GM23338 (cell line): ENCODE results near the gene FOXP1. TPM values are rescaled to one million over a fixed set of nuclear protein-coding genes. Genes with fewer than 3 reads are reported as not detected.

Source experiments
- ATAC-seq: fragments of 200-7000 bp; cut with Tn5 transposase; 3 replicates; pipeline ENCODE4 v1.9.1; 2020
- DNase-seq: peaks from one replicate; pipeline ENCODE4 v3.0.0-alpha.2; 2015; ENCODE audit warnings: low spot score
- H2AFZ ChIP-seq: fragments of 200-600 bp; sonication (generic); 2 replicates; pipeline ENCODE4 v1.8.0; 2016; ENCODE audit warnings: antibody characterized with exemption, mild to moderate bottlenecking, moderate library complexity
- H3F3A ChIP-seq: fragments of 200-600 bp; sonication (generic); replicated peaks from 2 replicates; pipeline ENCODE4 v1.8.0; 2017; ENCODE audit warnings: antibody characterized with exemption, mixed run types, low read depth
- H3K27ac ChIP-seq: fragments of 200-600 bp; sonication (generic); 2 replicates; pipeline ENCODE4 v1.6.1; 2016; ENCODE audit warnings: low read depth
- H3K27me3 ChIP-seq: fragments of 200-600 bp; sonication (generic); 2 replicates; pipeline ENCODE4 v1.8.0; 2016; ENCODE audit warnings: mild to moderate bottlenecking, mixed run types, moderate library complexity; ENCODE audit not compliant: insufficient read depth
- H3K36me3 ChIP-seq: fragments of 200-600 bp; sonication (generic); 2 replicates; pipeline ENCODE4 v1.8.0; 2016; ENCODE audit warnings: mild to moderate bottlenecking; ENCODE audit not compliant: insufficient read depth
- H3K4me1 ChIP-seq: fragments of 200-600 bp; sonication (generic); 2 replicates; pipeline ENCODE4 v1.8.0; 2016; ENCODE audit warnings: mild to moderate bottlenecking, moderate library complexity; ENCODE audit not compliant: insufficient read depth
- H3K4me2 ChIP-seq: fragments of 200-600 bp; sonication (generic); 2 replicates; pipeline ENCODE4 v1.7.1; 2017; ENCODE audit warnings: mixed run types
- H3K4me3 ChIP-seq: fragments of 200-600 bp; sonication (generic); 2 replicates; pipeline ENCODE4 v1.6.1; 2016; ENCODE audit warnings: mixed run types
- H3K79me2 ChIP-seq: fragments of 200-600 bp; sonication (generic); replicated peaks from 2 replicates; pipeline ENCODE4 v1.8.0; 2017; ENCODE audit warnings: mild to moderate bottlenecking; ENCODE audit not compliant: insufficient read depth
- H3K9me2 ChIP-seq: fragments of 200-600 bp; sonication (generic); 2 replicates; pipeline ENCODE4 v1.8.0; 2017; ENCODE audit not compliant: insufficient read depth
- H4K20me1 ChIP-seq: fragments of 200-600 bp; sonication (generic); replicated peaks from 2 replicates; pipeline ENCODE4 v1.8.0; 2017; ENCODE audit warnings: mild to moderate bottlenecking; ENCODE audit not compliant: insufficient read depth
- H3K27ac Mint-ChIP-seq: 2 replicates; pipeline ENCODE4 v1.8.0; 2020; ENCODE audit warnings: inconsistent platforms, mild to moderate bottlenecking, moderate library complexity, mixed read lengths
- H3K27me3 Mint-ChIP-seq: 3 replicates; pipeline ENCODE4 v1.8.0; 2022; ENCODE audit warnings: low read depth, mild to moderate bottlenecking, moderate library complexity, mixed read lengths, inconsistent platforms; ENCODE audit not compliant: insufficient read depth, poor library complexity
- H3K36me3 Mint-ChIP-seq: 3 replicates; pipeline ENCODE4 v1.8.0; 2021; ENCODE audit warnings: low read depth, mild to moderate bottlenecking, inconsistent platforms, moderate library complexity, mixed read lengths
- H3K4me1 Mint-ChIP-seq: 3 replicates; pipeline ENCODE4 v1.8.0; 2020; ENCODE audit warnings: mild to moderate bottlenecking, inconsistent platforms, mixed read lengths
- H3K4me3 Mint-ChIP-seq: 3 replicates; pipeline ENCODE4 v1.8.0; 2021; ENCODE audit warnings: moderate library complexity, mild to moderate bottlenecking, inconsistent platforms, mixed read lengths
- H3K9me3 Mint-ChIP-seq: 3 replicates; pipeline ENCODE4 v1.8.0; 2020; ENCODE audit warnings: moderate library complexity, mild to moderate bottlenecking, inconsistent platforms, mixed read lengths
- CREB1 ChIP-seq: fragments of 250-450 bp; sonication (Bioruptor Pico); IDR thresholded peaks from 2 replicates; pipeline ENCODE4 v1.5.0; 2020; ENCODE audit warnings: low read depth, mild to moderate bottlenecking, moderate library complexity
- ETS1 ChIP-seq: IDR thresholded peaks from 2 replicates; pipeline ENCODE4 v1.6.1; 2016; ENCODE audit warnings: antibody characterized with exemption
- EZH2 ChIP-seq: fragments of 200-600 bp; sonication (generic); IDR thresholded peaks from one replicate; pipeline ENCODE4 v1.8.0; 2017; ENCODE audit warnings: antibody characterized with exemption, mild to moderate bottlenecking, low read depth; ENCODE audit not compliant: unreplicated experiment
- EZH2phosphoT487 ChIP-seq: fragments of 200-600 bp; sonication (generic); IDR thresholded peaks from one replicate; pipeline ENCODE4 v1.8.1; 2018; ENCODE audit warnings: antibody characterized with exemption; ENCODE audit not compliant: unreplicated experiment
- JUNB ChIP-seq: IDR thresholded peaks from one replicate; pipeline ENCODE4 v1.6.1; 2016; ENCODE audit warnings: antibody characterized with exemption; ENCODE audit not compliant: unreplicated experiment
- NANOG ChIP-seq: IDR thresholded peaks from 2 replicates; pipeline ENCODE4 v1.6.1; 2016; ENCODE audit warnings: antibody characterized with exemption, borderline replicate concordance
- POLR2AphosphoS5 ChIP-seq: IDR thresholded peaks from 2 replicates; pipeline ENCODE4 v1.6.1; 2016; ENCODE audit warnings: antibody characterized with exemption, low read depth
- STAT1 ChIP-seq: IDR thresholded peaks from one replicate; pipeline ENCODE4 v1.6.1; 2016; ENCODE audit warnings: antibody characterized with exemption; ENCODE audit not compliant: unreplicated experiment
- ZNF114 ChIP-seq: fragments of 250-450 bp; sonication (Bioruptor Pico); IDR thresholded peaks from 2 replicates; pipeline ENCODE4 v1.5.0; 2020; ENCODE audit warnings: mild to moderate bottlenecking, moderate library complexity
- ZNF331 ChIP-seq: fragments of 250-450 bp; sonication (Bioruptor Pico); IDR thresholded peaks from 2 replicates; pipeline ENCODE4 v1.5.0; 2020; ENCODE audit warnings: low read depth, mild to moderate bottlenecking, moderate library complexity
- polyA plus RNA-seq: library from polyadenylated mRNA; unstranded; fragments of >200 nt; fragmentation: Nextera tagmentation; extraction: Ambion mirVana; gene quantifications from 2 replicates; pipeline ENCODE4 v1.2.1, GENCODE V29; 2016
- total RNA-seq: library from RNA; depleted of rRNA; stranded (reverse); fragments of >200 nt; shearing (Covaris generic); gene quantifications from 2 replicates; pipeline ENCODE4 v1.2.3, GENCODE V29; 2014
- TF ChIP-seq, protein P1 (sequence below): fragments of 250-450 bp; sonication (Bioruptor Pico); IDR thresholded peaks from 2 replicates; pipeline ENCODE4 v1.5.0; 2020; ENCODE audit warnings: mild to moderate bottlenecking, moderate library complexity
- TF ChIP-seq, protein P2 (sequence below): IDR thresholded peaks from one replicate; pipeline ENCODE4 v1.6.1; 2018; ENCODE audit warnings: antibody characterized with exemption; ENCODE audit not compliant: unreplicated experiment
- TF ChIP-seq, protein P3 (sequence below), 2 experiments: fragments of 200-600 bp in 1 of 2; sonication (generic) in 1 of 2; conservative IDR thresholded peaks; 2 replicates each; pipeline versions ENCODE4 v1.5.1 to v1.6.1; 2016 to 2017; ENCODE audit warnings: antibody characterized with exemption in 2 of 2, low read depth in 2 of 2, mild to moderate bottlenecking in 2 of 2, moderate library complexity in 1 of 2

FOXP1 gene
- total and polyA plus RNA-seq, 2 experiments from 2014 or later, result 32.9 to 35.5 TPM

DNA sequence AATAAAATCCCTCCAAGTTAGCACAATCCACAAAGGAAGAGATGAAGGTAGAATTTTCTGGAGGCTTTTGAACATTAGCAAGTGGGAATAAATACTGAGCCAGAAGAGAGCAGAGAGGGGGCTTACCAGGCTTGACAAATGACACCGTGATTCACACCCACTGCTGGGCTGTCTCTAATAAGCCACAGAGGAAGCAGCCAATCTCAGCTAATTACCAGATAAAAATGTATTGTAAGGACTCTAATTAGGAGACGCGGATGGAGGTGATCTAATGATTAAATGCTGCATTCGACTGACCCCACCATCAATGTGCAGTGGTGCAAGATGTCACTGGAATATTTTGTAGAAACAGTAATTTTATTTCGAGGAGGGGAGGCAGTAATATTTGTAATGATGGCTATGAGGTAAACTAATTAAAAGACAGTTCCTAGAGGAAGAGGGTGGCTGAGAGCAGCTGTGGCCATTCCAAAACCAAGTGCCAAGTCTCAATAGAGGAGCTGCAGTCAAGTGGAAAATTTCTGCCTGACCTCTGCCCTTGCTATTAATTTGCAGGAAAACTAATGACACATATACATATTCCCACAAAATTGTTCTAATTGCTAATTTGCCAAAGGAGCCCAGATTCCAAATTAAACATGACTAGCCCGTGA is 602.2 kb downstream of the FOXP1 start:
- H3K9me2 ChIP-seq, result no peaks in the 10 kb centered on the region
- H4K20me1 ChIP-seq, result no peaks in the 10 kb centered on the region
- H3K4me2 ChIP-seq, result no peak overlapping the region
- H3K27ac ChIP-seq, result no peak overlapping the region
- peaks cover 6% of the 10 kb centered on the region for H3K27me3 Mint-ChIP-seq
- H3K4me3 Mint-ChIP-seq, result no peak overlapping the region
- H3K9me3 Mint-ChIP-seq, result no peaks in the 10 kb centered on the region
- no peak for TF ChIP-seq STAT1
- TF ChIP-seq POLR2AphosphoS5, result no peak
- no peak for TF ChIP-seq ZNF114
- TF ChIP-seq EZH2, result no peak
- TF ChIP-seq EZH2phosphoT487, result no peak
- TF ChIP-seq, protein P1, sequence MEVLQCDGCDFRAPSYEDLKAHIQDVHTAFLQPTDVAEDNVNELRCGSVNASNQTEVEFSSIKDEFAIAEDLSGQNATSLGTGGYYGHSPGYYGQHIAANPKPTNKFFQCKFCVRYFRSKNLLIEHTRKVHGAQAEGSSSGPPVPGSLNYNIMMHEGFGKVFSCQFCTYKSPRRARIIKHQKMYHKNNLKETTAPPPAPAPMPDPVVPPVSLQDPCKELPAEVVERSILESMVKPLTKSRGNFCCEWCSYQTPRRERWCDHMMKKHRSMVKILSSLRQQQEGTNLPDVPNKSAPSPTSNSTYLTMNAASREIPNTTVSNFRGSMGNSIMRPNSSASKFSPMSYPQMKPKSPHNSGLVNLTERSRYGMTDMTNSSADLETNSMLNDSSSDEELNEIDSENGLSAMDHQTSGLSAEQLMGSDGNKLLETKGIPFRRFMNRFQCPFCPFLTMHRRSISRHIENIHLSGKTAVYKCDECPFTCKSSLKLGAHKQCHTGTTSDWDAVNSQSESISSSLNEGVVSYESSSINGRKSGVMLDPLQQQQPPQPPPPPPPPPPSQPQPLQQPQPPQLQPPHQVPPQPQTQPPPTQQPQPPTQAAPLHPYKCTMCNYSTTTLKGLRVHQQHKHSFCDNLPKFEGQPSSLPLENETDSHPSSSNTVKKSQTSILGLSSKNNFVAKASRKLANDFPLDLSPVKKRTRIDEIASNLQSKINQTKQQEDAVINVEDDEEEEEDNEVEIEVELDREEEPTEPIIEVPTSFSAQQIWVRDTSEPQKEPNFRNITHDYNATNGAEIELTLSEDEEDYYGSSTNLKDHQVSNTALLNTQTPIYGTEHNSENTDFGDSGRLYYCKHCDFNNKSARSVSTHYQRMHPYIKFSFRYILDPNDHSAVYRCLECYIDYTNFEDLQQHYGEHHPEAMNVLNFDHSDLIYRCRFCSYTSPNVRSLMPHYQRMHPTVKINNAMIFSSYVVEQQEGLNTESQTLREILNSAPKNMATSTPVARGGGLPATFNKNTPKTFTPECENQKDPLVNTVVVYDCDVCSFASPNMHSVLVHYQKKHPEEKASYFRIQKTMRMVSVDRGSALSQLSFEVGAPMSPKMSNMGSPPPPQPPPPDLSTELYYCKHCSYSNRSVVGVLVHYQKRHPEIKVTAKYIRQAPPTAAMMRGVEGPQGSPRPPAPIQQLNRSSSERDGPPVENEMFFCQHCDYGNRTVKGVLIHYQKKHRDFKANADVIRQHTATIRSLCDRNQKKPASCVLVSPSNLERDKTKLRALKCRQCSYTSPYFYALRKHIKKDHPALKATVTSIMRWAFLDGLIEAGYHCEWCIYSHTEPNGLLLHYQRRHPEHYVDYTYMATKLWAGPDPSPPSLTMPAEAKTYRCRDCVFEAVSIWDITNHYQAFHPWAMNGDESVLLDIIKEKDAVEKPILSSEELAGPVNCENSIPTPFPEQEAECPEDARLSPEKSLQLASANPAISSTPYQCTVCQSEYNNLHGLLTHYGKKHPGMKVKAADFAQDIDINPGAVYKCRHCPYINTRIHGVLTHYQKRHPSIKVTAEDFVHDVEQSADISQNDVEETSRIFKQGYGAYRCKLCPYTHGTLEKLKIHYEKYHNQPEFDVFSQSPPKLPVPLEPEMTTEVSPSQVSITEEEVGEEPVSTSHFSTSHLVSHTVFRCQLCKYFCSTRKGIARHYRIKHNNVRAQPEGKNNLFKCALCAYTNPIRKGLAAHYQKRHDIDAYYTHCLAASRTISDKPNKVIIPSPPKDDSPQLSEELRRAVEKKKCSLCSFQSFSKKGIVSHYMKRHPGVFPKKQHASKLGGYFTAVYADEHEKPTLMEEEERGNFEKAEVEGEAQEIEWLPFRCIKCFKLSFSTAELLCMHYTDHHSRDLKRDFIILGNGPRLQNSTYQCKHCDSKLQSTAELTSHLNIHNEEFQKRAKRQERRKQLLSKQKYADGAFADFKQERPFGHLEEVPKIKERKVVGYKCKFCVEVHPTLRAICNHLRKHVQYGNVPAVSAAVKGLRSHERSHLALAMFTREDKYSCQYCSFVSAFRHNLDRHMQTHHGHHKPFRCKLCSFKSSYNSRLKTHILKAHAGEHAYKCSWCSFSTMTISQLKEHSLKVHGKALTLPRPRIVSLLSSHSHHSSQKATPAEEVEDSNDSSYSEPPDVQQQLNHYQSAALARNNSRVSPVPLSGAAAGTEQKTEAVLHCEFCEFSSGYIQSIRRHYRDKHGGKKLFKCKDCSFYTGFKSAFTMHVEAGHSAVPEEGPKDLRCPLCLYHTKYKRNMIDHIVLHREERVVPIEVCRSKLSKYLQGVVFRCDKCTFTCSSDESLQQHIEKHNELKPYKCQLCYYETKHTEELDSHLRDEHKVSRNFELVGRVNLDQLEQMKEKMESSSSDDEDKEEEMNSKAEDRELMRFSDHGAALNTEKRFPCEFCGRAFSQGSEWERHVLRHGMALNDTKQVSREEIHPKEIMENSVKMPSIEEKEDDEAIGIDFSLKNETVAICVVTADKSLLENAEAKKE (CRISPR knock-in tag), result no peak
- TF ChIP-seq JUNB, result no peak
- TF ChIP-seq CREB1 (CRISPR knock-in tag), result no peak
- TF ChIP-seq, protein P2, sequence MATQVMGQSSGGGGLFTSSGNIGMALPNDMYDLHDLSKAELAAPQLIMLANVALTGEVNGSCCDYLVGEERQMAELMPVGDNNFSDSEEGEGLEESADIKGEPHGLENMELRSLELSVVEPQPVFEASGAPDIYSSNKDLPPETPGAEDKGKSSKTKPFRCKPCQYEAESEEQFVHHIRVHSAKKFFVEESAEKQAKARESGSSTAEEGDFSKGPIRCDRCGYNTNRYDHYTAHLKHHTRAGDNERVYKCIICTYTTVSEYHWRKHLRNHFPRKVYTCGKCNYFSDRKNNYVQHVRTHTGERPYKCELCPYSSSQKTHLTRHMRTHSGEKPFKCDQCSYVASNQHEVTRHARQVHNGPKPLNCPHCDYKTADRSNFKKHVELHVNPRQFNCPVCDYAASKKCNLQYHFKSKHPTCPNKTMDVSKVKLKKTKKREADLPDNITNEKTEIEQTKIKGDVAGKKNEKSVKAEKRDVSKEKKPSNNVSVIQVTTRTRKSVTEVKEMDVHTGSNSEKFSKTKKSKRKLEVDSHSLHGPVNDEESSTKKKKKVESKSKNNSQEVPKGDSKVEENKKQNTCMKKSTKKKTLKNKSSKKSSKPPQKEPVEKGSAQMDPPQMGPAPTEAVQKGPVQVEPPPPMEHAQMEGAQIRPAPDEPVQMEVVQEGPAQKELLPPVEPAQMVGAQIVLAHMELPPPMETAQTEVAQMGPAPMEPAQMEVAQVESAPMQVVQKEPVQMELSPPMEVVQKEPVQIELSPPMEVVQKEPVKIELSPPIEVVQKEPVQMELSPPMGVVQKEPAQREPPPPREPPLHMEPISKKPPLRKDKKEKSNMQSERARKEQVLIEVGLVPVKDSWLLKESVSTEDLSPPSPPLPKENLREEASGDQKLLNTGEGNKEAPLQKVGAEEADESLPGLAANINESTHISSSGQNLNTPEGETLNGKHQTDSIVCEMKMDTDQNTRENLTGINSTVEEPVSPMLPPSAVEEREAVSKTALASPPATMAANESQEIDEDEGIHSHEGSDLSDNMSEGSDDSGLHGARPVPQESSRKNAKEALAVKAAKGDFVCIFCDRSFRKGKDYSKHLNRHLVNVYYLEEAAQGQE, result no peak
- no peak for TF ChIP-seq ETS1
- TF ChIP-seq NANOG, result no peak
- TF ChIP-seq, protein P3, sequence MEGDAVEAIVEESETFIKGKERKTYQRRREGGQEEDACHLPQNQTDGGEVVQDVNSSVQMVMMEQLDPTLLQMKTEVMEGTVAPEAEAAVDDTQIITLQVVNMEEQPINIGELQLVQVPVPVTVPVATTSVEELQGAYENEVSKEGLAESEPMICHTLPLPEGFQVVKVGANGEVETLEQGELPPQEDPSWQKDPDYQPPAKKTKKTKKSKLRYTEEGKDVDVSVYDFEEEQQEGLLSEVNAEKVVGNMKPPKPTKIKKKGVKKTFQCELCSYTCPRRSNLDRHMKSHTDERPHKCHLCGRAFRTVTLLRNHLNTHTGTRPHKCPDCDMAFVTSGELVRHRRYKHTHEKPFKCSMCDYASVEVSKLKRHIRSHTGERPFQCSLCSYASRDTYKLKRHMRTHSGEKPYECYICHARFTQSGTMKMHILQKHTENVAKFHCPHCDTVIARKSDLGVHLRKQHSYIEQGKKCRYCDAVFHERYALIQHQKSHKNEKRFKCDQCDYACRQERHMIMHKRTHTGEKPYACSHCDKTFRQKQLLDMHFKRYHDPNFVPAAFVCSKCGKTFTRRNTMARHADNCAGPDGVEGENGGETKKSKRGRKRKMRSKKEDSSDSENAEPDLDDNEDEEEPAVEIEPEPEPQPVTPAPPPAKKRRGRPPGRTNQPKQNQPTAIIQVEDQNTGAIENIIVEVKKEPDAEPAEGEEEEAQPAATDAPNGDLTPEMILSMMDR (conservative IDR thresholded peaks at IDR 0.05; ENCODE audit: low read depth in 2 of 2), result no peak
- no peak for TF ChIP-seq ZNF331 (CRISPR knock-in tag)
- H3K27ac Mint-ChIP-seq, result 0 out of 2 replicates have a peak overlapping the region, but pooled peaks have one; percentile 24
- DNase-seq, result no peak
- peaks cover 17% of the 10 kb centered on the region for H3K4me1 ChIP-seq
- H3K4me1 Mint-ChIP-seq, result peaks cover 35% of the 10 kb centered on the region
- H3F3A ChIP-seq, result no peaks in the 10 kb centered on the region
- peaks cover 4% of the 10 kb centered on the region for H3K36me3 ChIP-seq
- ATAC-seq, result no peak
- H2AFZ ChIP-seq, result no peak overlapping the region
- H3K79me2 ChIP-seq, result no peaks in the 10 kb centered on the region
- no peaks in the 10 kb centered on the region for H3K27me3 ChIP-seq
- peaks cover 13% of the 10 kb centered on the region for H3K36me3 Mint-ChIP-seq
- no peak overlapping the region for H3K4me3 ChIP-seq
